ENCODE results near the gene HAPLN2. TPM values are rescaled to one million over a fixed set of nuclear protein-coding genes. Genes with fewer than 3 reads are reported as not detected.

Gene HAPLN2
- polyA plus RNA-seq, 1 donor (not counting 4 experiments of a cell fraction or from before 2014, with no cell fraction given), result not detected

GRCh38 chr1:156578055-156578454, 41.2 kb upstream of the HAPLN2 start:
- no peaks in the 10 kb centered on the region for H3K36me3 ChIP-seq (ENCODE audit: control insufficient read depth in 2 of 2, extremely low read depth in 1 of 2, insufficient read depth in 2 of 2, low read length in 2 of 2)
- H2AFZ ChIP-seq (ENCODE audit: control insufficient read depth, low read length), result no peak overlapping the region
- no peak overlapping the region for H3K27ac ChIP-seq (ENCODE audit: control insufficient read depth, insufficient read depth, low read length)
- FAIRE-seq (no peak), DNase-seq (ENCODE audit: low read depth, low spot score) (no peak)
- no peak overlapping the region for H3K4me2 ChIP-seq (ENCODE audit: control insufficient read depth, extremely low read depth, insufficient read depth, low read depth, low read length)
- H3K4me3 ChIP-seq (ENCODE audit: control insufficient read depth in 2 of 3, extremely low read depth in 1 of 3, insufficient read depth in 2 of 3, low read depth in 1 of 3, low read length in 3 of 3), result no peak overlapping the region
- H3K27me3 ChIP-seq (ENCODE audit: control insufficient read depth, extremely low read depth, insufficient read depth, low read length), result no peaks in the 10 kb centered on the region
- H3K9ac ChIP-seq (ENCODE audit: control insufficient read depth, extremely low read depth, insufficient read depth, low read length), result no peak overlapping the region
- H3K9me1 ChIP-seq (ENCODE audit: control insufficient read depth, extremely low read depth, insufficient read depth, low read length), result no peaks in the 10 kb centered on the region
- no peaks in the 10 kb centered on the region for H3K79me2 ChIP-seq (ENCODE audit: control insufficient read depth, insufficient read depth, low read length)
- H3K4me1 ChIP-seq (ENCODE audit: control insufficient read depth, extremely low read depth, insufficient read depth, low read length), result no peaks in the 10 kb centered on the region
- dilution Hi-C loops (cut with MboI; ENCODE audit: extremely low pct_ligation_motif_present, low sequenced_read_pairs), result no loop called here
- no peak for TF ChIP-seq EZH2 (IDR thresholded peaks at IDR 0.05; ENCODE audit: low read length)
- TF ChIP-seq, protein P1, sequence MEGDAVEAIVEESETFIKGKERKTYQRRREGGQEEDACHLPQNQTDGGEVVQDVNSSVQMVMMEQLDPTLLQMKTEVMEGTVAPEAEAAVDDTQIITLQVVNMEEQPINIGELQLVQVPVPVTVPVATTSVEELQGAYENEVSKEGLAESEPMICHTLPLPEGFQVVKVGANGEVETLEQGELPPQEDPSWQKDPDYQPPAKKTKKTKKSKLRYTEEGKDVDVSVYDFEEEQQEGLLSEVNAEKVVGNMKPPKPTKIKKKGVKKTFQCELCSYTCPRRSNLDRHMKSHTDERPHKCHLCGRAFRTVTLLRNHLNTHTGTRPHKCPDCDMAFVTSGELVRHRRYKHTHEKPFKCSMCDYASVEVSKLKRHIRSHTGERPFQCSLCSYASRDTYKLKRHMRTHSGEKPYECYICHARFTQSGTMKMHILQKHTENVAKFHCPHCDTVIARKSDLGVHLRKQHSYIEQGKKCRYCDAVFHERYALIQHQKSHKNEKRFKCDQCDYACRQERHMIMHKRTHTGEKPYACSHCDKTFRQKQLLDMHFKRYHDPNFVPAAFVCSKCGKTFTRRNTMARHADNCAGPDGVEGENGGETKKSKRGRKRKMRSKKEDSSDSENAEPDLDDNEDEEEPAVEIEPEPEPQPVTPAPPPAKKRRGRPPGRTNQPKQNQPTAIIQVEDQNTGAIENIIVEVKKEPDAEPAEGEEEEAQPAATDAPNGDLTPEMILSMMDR (optimal IDR thresholded peaks at IDR 0.05 in 1 of 3, IDR thresholded peaks at IDR 0.05 in 1 of 3, conservative IDR thresholded peaks at IDR 0.05 in 1 of 3; ENCODE audit: extremely low read depth in 1 of 3, insufficient read depth in 2 of 3, low read length in 3 of 3), result no peak
- H3K9me3 ChIP-seq (ENCODE audit: control insufficient read depth, low read depth, low read length), result no peaks in the 10 kb centered on the region
- H4K20me1 ChIP-seq (ENCODE audit: control insufficient read depth, extremely low read depth, insufficient read depth, low read length), result no peaks in the 10 kb centered on the region

DNA sequence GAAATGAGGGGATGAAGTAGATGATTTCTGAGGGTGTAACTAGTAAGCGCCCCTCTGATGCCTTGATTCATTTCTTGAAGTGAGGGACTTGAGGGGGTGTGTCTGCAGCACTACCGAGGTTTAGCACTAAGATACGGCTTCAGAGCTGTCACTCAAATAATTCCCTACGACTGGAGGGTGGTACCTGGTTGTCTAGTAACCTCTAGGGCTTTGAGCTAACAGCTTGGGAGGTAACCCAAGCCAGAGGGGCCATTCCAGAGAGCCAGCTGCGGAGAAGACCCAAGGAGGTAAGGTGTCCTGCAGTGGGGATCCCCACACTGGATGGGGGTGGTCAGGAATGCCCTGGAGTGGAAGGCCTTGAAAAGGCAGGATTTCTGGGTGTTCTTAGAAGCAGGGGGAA, 39.7 kb upstream of the HAPLN2 start, which contains the start of gene TTC24:
Gene TTC24 (plus strand): TSS at position 252 of the 400 bp plus-strand sequence. CDS start 1,642 bp downstream, outside the sequence.
- H3K27ac ChIP-seq (ENCODE audit: control insufficient read depth, insufficient read depth, low read length), result no peak within 1 kb of the TSS
- H3K9me3 ChIP-seq (ENCODE audit: control insufficient read depth, low read depth, low read length), result no peaks in the 10 kb centered on the region
- DNase-seq (ENCODE audit: low read depth, low spot score), result no peak
- no peaks in the 10 kb centered on the region for H4K20me1 ChIP-seq (ENCODE audit: control insufficient read depth, extremely low read depth, insufficient read depth, low read length)
- H3K9ac ChIP-seq (ENCODE audit: control insufficient read depth, extremely low read depth, insufficient read depth, low read length), result no peak within 1 kb of the TSS
- no peaks in the 10 kb centered on the region for H3K79me2 ChIP-seq (ENCODE audit: control insufficient read depth, insufficient read depth, low read length)
- no peak within 1 kb of the TSS for H3K4me3 ChIP-seq (ENCODE audit: control insufficient read depth in 2 of 3, extremely low read depth in 1 of 3, insufficient read depth in 2 of 3, low read depth in 1 of 3, low read length in 3 of 3)
- no peak for FAIRE-seq
- H2AFZ ChIP-seq (ENCODE audit: control insufficient read depth, low read length), result no peak within 1 kb of the TSS
- no peaks in the 10 kb centered on the region for H3K9me1 ChIP-seq (ENCODE audit: control insufficient read depth, extremely low read depth, insufficient read depth, low read length)
- dilution Hi-C loops (cut with MboI; ENCODE audit: extremely low pct_ligation_motif_present, low sequenced_read_pairs), result no loop called here
- H3K4me1 ChIP-seq (ENCODE audit: control insufficient read depth, extremely low read depth, insufficient read depth, low read length), result no peaks in the 10 kb centered on the region
- no peaks in the 10 kb centered on the region for H3K36me3 ChIP-seq (ENCODE audit: control insufficient read depth in 2 of 2, extremely low read depth in 1 of 2, insufficient read depth in 2 of 2, low read length in 2 of 2)
- H3K27me3 ChIP-seq (ENCODE audit: control insufficient read depth, extremely low read depth, insufficient read depth, low read length), result no peaks in the 10 kb centered on the region
- TF ChIP-seq, protein P1 (optimal IDR thresholded peaks at IDR 0.05 in 1 of 3, IDR thresholded peaks at IDR 0.05 in 1 of 3, conservative IDR thresholded peaks at IDR 0.05 in 1 of 3; ENCODE audit: extremely low read depth in 1 of 3, insufficient read depth in 2 of 3, low read length in 3 of 3), result no peak
- no peak for TF ChIP-seq EZH2 (IDR thresholded peaks at IDR 0.05; ENCODE audit: low read length)
- H3K4me2 ChIP-seq (ENCODE audit: control insufficient read depth, extremely low read depth, insufficient read depth, low read depth, low read length), result no peak within 1 kb of the TSS

Measured in keratinocyte (primary cell).